Chondrocyte (in vitro differentiated cells): ENCODE data around the gene NAV1. TPM values are rescaled to one million over a fixed set of nuclear protein-coding genes. Genes with fewer than 3 reads are reported as not detected.

Source experiments
- DNase-seq: peaks from one replicate; pipeline ENCODE4 v3.0.0; 2021; ENCODE audit warnings: mixed read lengths, low spot score
- H3K27ac Mint-ChIP-seq: one replicate; pipeline ENCODE4 v1.8.0; 2021; ENCODE audit warnings: mild to moderate bottlenecking, moderate library complexity, mixed read lengths; ENCODE audit not compliant: unreplicated experiment
- H3K27me3 Mint-ChIP-seq: 2 replicates; pipeline ENCODE4 v1.8.0; 2021; ENCODE audit warnings: low read depth, mixed read lengths
- H3K36me3 Mint-ChIP-seq: 2 replicates; pipeline ENCODE4 v1.8.0; 2021; ENCODE audit warnings: low read depth, mixed read lengths
- H3K4me1 Mint-ChIP-seq: 2 replicates; pipeline ENCODE4 v1.8.0; 2021; ENCODE audit warnings: low read depth, mild to moderate bottlenecking, mixed read lengths
- H3K4me3 Mint-ChIP-seq: one replicate; pipeline ENCODE4 v1.8.0; 2021; ENCODE audit warnings: mild to moderate bottlenecking, moderate library complexity, mixed read lengths; ENCODE audit not compliant: unreplicated experiment
- H3K9me3 Mint-ChIP-seq: 2 replicates; pipeline ENCODE4 v1.8.0; 2021; ENCODE audit warnings: low read depth, mixed read lengths
- CTCF ChIP-seq: fragments of 200-600 bp; sonication (generic); IDR thresholded peaks from 2 replicates; pipeline ENCODE4 v1.5.0; 2021; ENCODE audit warnings: antibody characterized with exemption, mild to moderate bottlenecking, moderate library complexity
- total RNA-seq: library from RNA; stranded (reverse); gene quantifications from 3 replicates; pipeline ENCODE4 v1.2.1, GENCODE V29; 2021

The NAV1 gene
- total RNA-seq, 1 donor from 2014 or later: 201 TPM

GRCh38 chr1:201493757-201494617, 44.9 kb upstream of the NAV1 start:
- Mint-ChIP-seq H3K36me3 (no peaks in the 10 kb centered on the region), H3K27ac (peak overlapping the region; percentile 59), H3K9me3 (no peaks in the 10 kb centered on the region), H3K4me1 (peaks cover 64% of the 10 kb centered on the region), H3K27me3 (no peaks in the 10 kb centered on the region), H3K4me3 (peak overlapping the region; percentile 35)
- no peak for TF ChIP-seq CTCF
- no peak for DNase-seq

GRCh38 chr1:201495551-201496295, 43.2 kb upstream of the NAV1 start:
- peak overlapping the region; percentile 68 for H3K27ac Mint-ChIP-seq
- no peaks in the 10 kb centered on the region for H3K36me3 Mint-ChIP-seq
- no peaks in the 10 kb centered on the region for H3K27me3 Mint-ChIP-seq
- H3K4me1 Mint-ChIP-seq: peaks cover 63% of the 10 kb centered on the region
- H3K9me3 Mint-ChIP-seq: no peaks in the 10 kb centered on the region
- no peak for DNase-seq
- H3K4me3 Mint-ChIP-seq: no peak overlapping the region
- TF ChIP-seq CTCF: no peak

- Mint-ChIP-seq H3K4me3 (no peak overlapping the region), H3K27ac (peak overlapping the region; percentile 68), H3K36me3 (no peaks in the 10 kb centered on the region), H3K27me3 (no peaks in the 10 kb centered on the region), H3K4me1 (peaks cover 64% of the 10 kb centered on the region), H3K9me3 (no peaks in the 10 kb centered on the region)
- TF ChIP-seq CTCF: no peak
- no peak for DNase-seq
These were observed 42.6 kb upstream of the NAV1 start for GRCh38 chr1:201496296-201496690.

- no peak for DNase-seq
- no peaks in the 10 kb centered on the region for H3K36me3 Mint-ChIP-seq
- TF ChIP-seq CTCF: no peak
- no peak overlapping the region for H3K4me3 Mint-ChIP-seq
- peaks cover 67% of the 10 kb centered on the region for H3K4me1 Mint-ChIP-seq
- no peak overlapping the region for H3K27ac Mint-ChIP-seq
- H3K27me3 Mint-ChIP-seq: no peaks in the 10 kb centered on the region
- no peaks in the 10 kb centered on the region for H3K9me3 Mint-ChIP-seq
These were observed 40.9 kb upstream of the NAV1 start for GRCh38 chr1:201497935-201498509.

- Mint-ChIP-seq H3K27ac (no peak overlapping the region), H3K4me3 (no peak overlapping the region), H3K27me3 (no peaks in the 10 kb centered on the region), H3K9me3 (no peaks in the 10 kb centered on the region), H3K4me1 (peaks cover 67% of the 10 kb centered on the region), H3K36me3 (no peaks in the 10 kb centered on the region)
- DNase-seq: no peak
- TF ChIP-seq CTCF: peak; percentile 13
These were observed 40.3 kb upstream of the NAV1 start for GRCh38 chr1:201498621-201499020.
